ENCODE results near the gene MSH3. TPM values are rescaled to one million over a fixed set of nuclear protein-coding genes. Genes with fewer than 3 reads are reported as not detected.

The MSH3 gene
- total RNA-seq, 2 donors from 2014 or later: 9.2 to 10.9 TPM

DNA sequence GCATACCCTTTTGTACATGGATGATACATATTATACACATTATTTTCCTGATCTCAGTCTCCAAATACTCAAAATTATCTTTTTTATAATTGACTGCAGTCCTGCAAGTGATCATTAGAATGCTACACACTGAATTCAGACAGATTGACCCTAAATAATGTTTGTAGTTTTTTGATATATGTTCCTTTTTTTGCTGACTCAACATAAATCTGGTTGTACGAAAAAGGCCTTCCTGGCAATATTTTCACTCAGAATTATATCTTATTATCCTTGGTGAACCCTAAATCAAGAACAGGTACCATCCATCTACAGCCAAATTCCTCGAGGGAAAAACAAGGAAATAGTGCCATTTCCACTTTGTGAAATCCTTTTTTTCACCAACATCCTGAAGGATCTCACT lies 200.1 kb downstream of the MSH3 start:
- H3K27me3 ChIP-seq: no peaks in the 10 kb centered on the region
- DNase-seq (no peak), ATAC-seq (no peak)
- peaks cover 0 to 5% of the 10 kb centered on the region in 2 donors for H3K36me3 ChIP-seq (replicated peaks in 1 of 2; ENCODE audit: insufficient read depth in 1 of 2, low read depth in 2 of 2)
- H3K27ac ChIP-seq: no peak overlapping the region
- TF ChIP-seq, protein P1, sequence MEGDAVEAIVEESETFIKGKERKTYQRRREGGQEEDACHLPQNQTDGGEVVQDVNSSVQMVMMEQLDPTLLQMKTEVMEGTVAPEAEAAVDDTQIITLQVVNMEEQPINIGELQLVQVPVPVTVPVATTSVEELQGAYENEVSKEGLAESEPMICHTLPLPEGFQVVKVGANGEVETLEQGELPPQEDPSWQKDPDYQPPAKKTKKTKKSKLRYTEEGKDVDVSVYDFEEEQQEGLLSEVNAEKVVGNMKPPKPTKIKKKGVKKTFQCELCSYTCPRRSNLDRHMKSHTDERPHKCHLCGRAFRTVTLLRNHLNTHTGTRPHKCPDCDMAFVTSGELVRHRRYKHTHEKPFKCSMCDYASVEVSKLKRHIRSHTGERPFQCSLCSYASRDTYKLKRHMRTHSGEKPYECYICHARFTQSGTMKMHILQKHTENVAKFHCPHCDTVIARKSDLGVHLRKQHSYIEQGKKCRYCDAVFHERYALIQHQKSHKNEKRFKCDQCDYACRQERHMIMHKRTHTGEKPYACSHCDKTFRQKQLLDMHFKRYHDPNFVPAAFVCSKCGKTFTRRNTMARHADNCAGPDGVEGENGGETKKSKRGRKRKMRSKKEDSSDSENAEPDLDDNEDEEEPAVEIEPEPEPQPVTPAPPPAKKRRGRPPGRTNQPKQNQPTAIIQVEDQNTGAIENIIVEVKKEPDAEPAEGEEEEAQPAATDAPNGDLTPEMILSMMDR (IDR thresholded peaks at IDR 0.05): no peak
- no peak for TF ChIP-seq POLR2A (IDR thresholded peaks at IDR 0.05)
- no peaks in the 10 kb centered on the region for H3K4me1 ChIP-seq
- H3K9me3 ChIP-seq: peaks cover 0 to 9% (median 0%) of the 10 kb centered on the region in 3 donors
- no peak overlapping the region for H3K4me3 ChIP-seq
- WGBS, 2 donors: 86 to 89% methylated on average over 2 of the region's 2 CpGs
- intact Hi-C loops (cut with DNase I): no loop called here

DNA sequence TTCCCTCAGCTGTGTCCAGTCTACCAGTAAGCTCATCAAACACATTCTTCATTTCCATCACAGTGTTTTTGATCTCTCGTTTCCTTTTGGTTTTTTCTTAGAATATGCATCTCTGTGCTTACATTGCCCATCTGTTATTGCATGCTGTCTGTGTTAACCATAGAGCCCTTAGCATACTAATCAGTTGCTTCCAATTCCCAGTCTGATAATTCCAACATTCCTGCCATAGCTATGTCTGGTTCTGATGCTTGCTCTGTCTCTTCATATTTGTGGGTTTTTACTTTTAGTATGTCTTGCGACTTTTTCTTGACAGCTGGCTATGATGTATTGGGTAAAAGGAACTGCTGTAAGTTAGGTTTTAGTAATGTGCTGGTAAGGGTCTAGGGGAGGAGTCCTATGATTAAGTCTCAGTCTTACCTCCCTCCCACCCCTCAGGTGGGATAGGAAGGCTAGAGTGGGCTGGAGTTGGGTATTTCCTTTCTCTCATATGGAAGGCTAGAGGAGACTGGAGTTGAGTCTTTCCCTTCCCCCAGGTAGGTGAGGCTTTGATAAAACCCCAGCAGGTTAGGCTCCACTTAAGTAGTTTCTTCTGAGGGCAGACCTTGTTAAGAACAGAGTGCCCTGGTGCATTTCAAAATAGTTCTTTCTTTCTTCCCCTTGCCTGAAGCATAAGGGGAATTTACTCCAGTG lies 206.6 kb downstream of the MSH3 start:
- no peak overlapping the region for H3K4me3 ChIP-seq
- H3K27me3 ChIP-seq: no peaks in the 10 kb centered on the region
- WGBS, 2 donors: 79 to 84% methylated on average over 2 of the region's 2 CpGs
- DNase-seq (no peak), ATAC-seq (no peak)
- TF ChIP-seq, protein P1 (IDR thresholded peaks at IDR 0.05): no peak
- no peak for TF ChIP-seq POLR2A (IDR thresholded peaks at IDR 0.05)
- H3K36me3 ChIP-seq (replicated peaks in 1 of 2; ENCODE audit: insufficient read depth in 1 of 2, low read depth in 2 of 2): no peaks in the 10 kb centered on the region
- no peaks in the 10 kb centered on the region for H3K4me1 ChIP-seq
- intact Hi-C loops (cut with DNase I): no loop called here
- no peaks in the 10 kb centered on the region for H3K9me3 ChIP-seq
- H3K27ac ChIP-seq: no peak overlapping the region

DNA sequence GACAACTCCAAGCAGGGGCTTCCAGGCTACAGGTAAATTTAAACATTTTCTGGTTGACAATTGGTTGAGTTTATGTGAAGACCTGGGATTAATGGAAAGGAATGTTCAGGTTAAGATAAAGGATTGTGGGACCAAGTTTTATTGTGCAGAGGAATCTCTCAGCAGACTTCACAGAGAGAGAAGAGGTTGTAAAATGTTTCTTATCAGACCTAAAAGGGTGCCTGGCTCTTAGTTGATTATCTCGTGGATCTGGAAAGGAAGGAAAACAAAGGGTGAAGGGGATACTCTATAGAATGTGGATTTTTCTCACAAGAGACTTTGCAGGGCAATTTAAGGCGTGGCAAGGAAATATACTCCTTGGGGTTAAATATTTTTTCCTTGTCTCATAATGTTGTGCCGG lies 209.3 kb downstream of the MSH3 start:
- Histone ChIP-seq H3K9me3 (no peaks in the 10 kb centered on the region), H3K4me3 (no peak overlapping the region), H3K27ac (no peak overlapping the region), H3K36me3 (replicated peaks in 1 of 2; ENCODE audit: insufficient read depth in 1 of 2, low read depth in 2 of 2) (no peaks in the 10 kb centered on the region), H3K4me1 (no peaks in the 10 kb centered on the region), H3K27me3 (no peaks in the 10 kb centered on the region)
- intact Hi-C loops (cut with DNase I): no loop called here
- no peak for TF ChIP-seq POLR2A (IDR thresholded peaks at IDR 0.05)
- TF ChIP-seq, protein P1 (IDR thresholded peaks at IDR 0.05): no peak
- 78 to 82% methylated on average over 3 of the region's 3 CpGs for WGBS, 2 donors
- ATAC-seq (no peak), DNase-seq (no peak)

DNA sequence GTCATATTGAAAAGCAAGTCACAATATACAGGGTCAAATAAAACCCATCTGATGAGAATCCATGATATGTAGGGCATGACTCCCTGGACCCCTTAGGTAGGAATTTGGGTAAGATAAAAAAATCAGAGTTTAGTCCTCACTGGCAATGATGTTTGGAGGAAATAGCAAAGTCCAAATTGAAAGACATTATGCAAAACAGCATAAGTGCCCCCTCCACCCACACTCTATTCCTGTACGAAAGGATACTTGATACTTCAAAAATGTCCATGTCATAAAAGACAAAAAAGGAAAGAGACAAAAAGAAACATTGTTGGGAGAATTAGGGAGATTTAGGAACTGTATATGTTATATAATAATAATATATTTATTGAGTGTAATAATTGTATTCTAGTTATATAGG lies 209.7 kb downstream of the MSH3 start:
- Histone ChIP-seq H3K9me3 (no peaks in the 10 kb centered on the region), H3K27me3 (no peaks in the 10 kb centered on the region), H3K27ac (no peak overlapping the region), H3K4me1 (no peaks in the 10 kb centered on the region), H3K36me3 (replicated peaks in 1 of 2; ENCODE audit: insufficient read depth in 1 of 2, low read depth in 2 of 2) (no peaks in the 10 kb centered on the region), H3K4me3 (no peak overlapping the region)
- 80 to 90% methylated on average over 1 of the region's 1 CpG for WGBS, 2 donors
- DNase-seq (no peak), ATAC-seq (no peak)
- TF ChIP-seq POLR2A (IDR thresholded peaks at IDR 0.05): no peak
- TF ChIP-seq, protein P1 (IDR thresholded peaks at IDR 0.05): no peak
- intact Hi-C loops (cut with DNase I): no loop called here

All from body of pancreas (tissue), 4 donors.